Measurements from ENCODE around the gene PCSK7. TPM values are rescaled to one million over a fixed set of nuclear protein-coding genes. Genes with fewer than 3 reads are reported as not detected.

The PCSK7 gene
- total RNA-seq, 1 experiment from 2014 or later = 28.4 TPM

GRCh38 chr11:117199916-117200812 is 31.7 kb downstream of the PCSK7 start:
- H3K36me3 ChIP-seq (replicated peaks; ENCODE audit: control insufficient read depth, insufficient read depth, low read length) = peaks cover 8% of the 10 kb centered on the region
- H3K27me3 ChIP-seq (ENCODE audit: control insufficient read depth, insufficient read depth, low read length) = no peaks in the 10 kb centered on the region
- H3K4me3 ChIP-seq (ENCODE audit: insufficient read depth, low read depth, low read length) = peak overlapping the region; percentile 51
- DNase-seq = peak; percentile 61

DNA sequence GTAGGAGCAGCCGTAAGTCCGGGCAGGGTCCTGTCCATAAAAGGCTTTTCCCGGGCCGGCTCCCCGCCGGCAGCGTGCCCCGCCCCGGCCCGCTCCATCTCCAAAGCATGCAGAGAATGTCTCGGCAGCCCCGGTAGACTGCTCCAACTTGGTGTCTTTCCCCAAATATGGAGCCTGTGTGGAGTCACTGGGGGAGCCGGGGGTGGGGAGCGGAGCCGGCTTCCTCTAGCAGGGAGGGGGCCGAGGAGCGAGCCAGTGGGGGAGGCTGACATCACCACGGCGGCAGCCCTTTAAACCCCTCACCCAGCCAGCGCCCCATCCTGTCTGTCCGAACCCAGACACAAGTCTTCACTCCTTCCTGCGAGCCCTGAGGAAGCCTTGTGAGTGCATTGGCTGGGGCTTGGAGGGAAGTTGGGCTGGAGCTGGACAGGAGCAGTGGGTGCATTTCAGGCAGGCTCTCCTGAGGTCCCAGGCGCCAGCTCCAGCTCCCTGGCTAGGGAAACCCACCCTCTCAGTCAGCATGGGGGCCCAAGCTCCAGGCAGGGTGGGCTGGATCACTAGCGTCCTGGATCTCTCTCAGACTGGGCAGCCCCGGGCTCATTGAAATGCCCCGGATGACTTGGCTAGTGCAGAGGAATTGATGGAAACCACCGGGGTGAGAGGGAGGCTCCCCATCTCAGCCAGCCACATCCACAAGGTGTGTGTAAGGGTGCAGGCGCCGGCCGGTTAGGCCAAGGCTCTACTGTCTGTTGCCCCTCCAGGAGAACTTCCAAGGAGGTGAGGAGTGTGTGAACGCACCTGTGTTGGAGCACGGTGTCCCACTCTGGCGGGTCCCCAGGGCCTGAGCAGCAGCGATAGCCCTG is 32.6 kb downstream of the PCSK7 start, which contains the start of gene TAGLN:
TAGLN (plus strand) TSS at position 318 of the 863 bp plus-strand sequence. CDS start 3,644 bp downstream, outside the sequence.
- peak; percentile 94 for DNase-seq
- H3K4me3 ChIP-seq (ENCODE audit: insufficient read depth, low read depth, low read length) = peak within 1 kb of the TSS; percentile 51
- peaks cover 6% of the 10 kb centered on the region for H3K36me3 ChIP-seq (replicated peaks; ENCODE audit: control insufficient read depth, insufficient read depth, low read length)
- H3K27me3 ChIP-seq (ENCODE audit: control insufficient read depth, insufficient read depth, low read length) = no peaks in the 10 kb centered on the region

GRCh38 chr11:117198613-117199012 is 33.3 kb downstream of the PCSK7 start:
- H3K27me3 ChIP-seq (ENCODE audit: control insufficient read depth, insufficient read depth, low read length) = no peaks in the 10 kb centered on the region
- H3K4me3 ChIP-seq (ENCODE audit: insufficient read depth, low read depth, low read length) = peak overlapping the region; percentile 51
- DNase-seq = no peak
- peaks cover 2% of the 10 kb centered on the region for H3K36me3 ChIP-seq (replicated peaks; ENCODE audit: control insufficient read depth, insufficient read depth, low read length)

GRCh38 chr11:117197516-117198456 is 34.1 kb downstream of the PCSK7 start:
- H3K4me3 ChIP-seq (ENCODE audit: insufficient read depth, low read depth, low read length) = no peak overlapping the region
- peak; percentile 94 for DNase-seq
- H3K27me3 ChIP-seq (ENCODE audit: control insufficient read depth, insufficient read depth, low read length) = no peaks in the 10 kb centered on the region
- peaks cover 2% of the 10 kb centered on the region for H3K36me3 ChIP-seq (replicated peaks; ENCODE audit: control insufficient read depth, insufficient read depth, low read length)

DNA sequence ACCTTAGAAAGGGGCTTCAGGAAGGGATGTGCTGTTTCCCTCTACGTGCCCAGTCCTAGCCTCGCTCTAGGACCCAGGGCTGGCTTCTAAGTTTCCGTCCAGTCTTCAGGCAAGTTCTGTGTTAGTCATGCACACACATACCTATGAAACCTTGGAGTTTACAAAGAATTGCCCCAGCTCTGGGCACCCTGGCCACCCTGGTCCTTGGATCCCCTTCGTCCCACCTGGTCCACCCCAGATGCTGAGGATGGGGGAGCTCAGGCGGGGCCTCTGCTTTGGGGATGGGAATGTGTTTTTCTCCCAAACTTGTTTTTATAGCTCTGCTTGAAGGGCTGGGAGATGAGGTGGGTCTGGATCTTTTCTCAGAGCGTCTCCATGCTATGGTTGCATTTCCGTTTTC is 34.9 kb downstream of the PCSK7 start:
- DNase-seq = no peak
- Histone ChIP-seq H3K36me3 (replicated peaks; ENCODE audit: control insufficient read depth, insufficient read depth, low read length) (no peaks in the 10 kb centered on the region; the same call in 1 of the 2 replicates), H3K4me3 (ENCODE audit: insufficient read depth, low read depth, low read length) (no peak overlapping the region), H3K27me3 (ENCODE audit: control insufficient read depth, insufficient read depth, low read length) (no peaks in the 10 kb centered on the region)

- H3K27me3 ChIP-seq (ENCODE audit: control insufficient read depth, insufficient read depth, low read length) = no peaks in the 10 kb centered on the region
- no peak overlapping the region for H3K4me3 ChIP-seq (ENCODE audit: insufficient read depth, low read depth, low read length)
- no peak for DNase-seq
- H3K36me3 ChIP-seq (replicated peaks; ENCODE audit: control insufficient read depth, insufficient read depth, low read length) = no peaks in the 10 kb centered on the region; the same call in 1 of the 2 replicates
Measured at GRCh38 chr11:117195761-117196160, 36.1 kb downstream of the PCSK7 start.

DNA sequence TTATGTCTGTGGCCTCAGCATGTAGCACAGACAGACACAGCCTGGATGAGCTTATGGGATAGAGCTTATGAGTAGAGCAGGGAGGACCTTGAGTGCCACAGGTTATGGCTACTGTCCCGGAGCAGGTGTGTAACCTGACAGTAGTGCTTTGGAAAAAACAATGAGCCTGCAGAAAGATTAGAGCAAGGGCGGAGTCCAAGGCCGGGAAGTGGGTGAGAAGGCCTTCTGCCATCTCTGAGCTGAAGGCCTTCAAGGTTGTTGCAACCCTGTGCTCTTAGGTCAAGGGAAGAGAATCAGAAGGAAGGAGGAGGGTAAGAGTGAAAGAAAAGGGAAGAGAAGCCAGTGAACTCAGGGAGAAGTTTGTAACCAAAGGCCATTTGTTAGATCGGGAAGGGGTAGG is 36.6 kb downstream of the PCSK7 start:
- Histone ChIP-seq H3K36me3 (replicated peaks; ENCODE audit: control insufficient read depth, insufficient read depth, low read length) (no peaks in the 10 kb centered on the region; the same call in 1 of the 2 replicates), H3K27me3 (ENCODE audit: control insufficient read depth, insufficient read depth, low read length) (no peaks in the 10 kb centered on the region), H3K4me3 (ENCODE audit: insufficient read depth, low read depth, low read length) (no peak overlapping the region)
- DNase-seq = no peak

- DNase-seq = no peak
- Histone ChIP-seq H3K36me3 (replicated peaks; ENCODE audit: control insufficient read depth, insufficient read depth, low read length) (peaks cover 1% of the 10 kb centered on the region; the same call in 1 of the 2 replicates), H3K4me3 (ENCODE audit: insufficient read depth, low read depth, low read length) (no peak overlapping the region), H3K27me3 (ENCODE audit: control insufficient read depth, insufficient read depth, low read length) (no peaks in the 10 kb centered on the region)
Measured at GRCh38 chr11:117194267-117194666, 37.6 kb downstream of the PCSK7 start.

- H3K27me3 ChIP-seq (ENCODE audit: control insufficient read depth, insufficient read depth, low read length) = no peaks in the 10 kb centered on the region
- H3K4me3 ChIP-seq (ENCODE audit: insufficient read depth, low read depth, low read length) = no peak overlapping the region
- H3K36me3 ChIP-seq (replicated peaks; ENCODE audit: control insufficient read depth, insufficient read depth, low read length) = peaks cover 1% of the 10 kb centered on the region
- peak; percentile 18 for DNase-seq
Measured at GRCh38 chr11:117193130-117194020, 38.5 kb downstream of the PCSK7 start.

GRCh38 chr11:117192401-117192875 is 39.4 kb downstream of the PCSK7 start:
- H3K4me3 ChIP-seq (ENCODE audit: insufficient read depth, low read depth, low read length) = no peak overlapping the region
- DNase-seq = peak; percentile 27
- peaks cover 1% of the 10 kb centered on the region for H3K36me3 ChIP-seq (replicated peaks; ENCODE audit: control insufficient read depth, insufficient read depth, low read length)
- H3K27me3 ChIP-seq (ENCODE audit: control insufficient read depth, insufficient read depth, low read length) = no peaks in the 10 kb centered on the region

- no peaks in the 10 kb centered on the region for H3K27me3 ChIP-seq (ENCODE audit: control insufficient read depth, insufficient read depth, low read length)
- DNase-seq = no peak
Measured at GRCh38 chr11:117191680-117192400, 40.0 kb downstream of the PCSK7 start.

DNA sequence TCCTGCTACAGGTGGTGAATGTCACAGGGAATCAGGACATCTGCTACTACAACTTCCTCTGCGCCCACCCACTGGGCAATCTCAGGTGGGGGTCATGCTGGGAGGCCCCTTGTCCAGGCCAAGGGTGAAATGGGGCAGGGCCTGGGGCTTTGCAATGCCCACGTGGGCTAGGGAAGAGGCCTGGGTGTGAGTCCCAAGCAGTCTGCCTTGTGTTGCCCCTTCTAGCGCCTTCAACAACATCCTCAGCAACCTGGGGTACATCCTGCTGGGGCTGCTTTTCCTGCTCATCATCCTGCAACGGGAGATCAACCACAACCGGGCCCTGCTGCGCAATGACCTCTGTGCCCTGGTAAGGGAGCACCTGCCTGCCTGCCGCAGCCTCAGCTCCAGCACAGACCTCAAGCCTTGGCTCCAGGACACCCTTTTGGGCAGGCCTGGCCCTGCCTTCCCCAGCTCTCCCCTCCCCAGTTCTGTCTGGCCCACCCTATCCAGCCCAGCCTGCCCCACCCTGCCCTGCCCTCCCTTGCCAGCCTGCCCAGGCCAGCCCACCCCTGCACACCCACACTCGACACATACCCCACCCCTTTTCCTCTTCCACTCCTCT is 41.8 kb downstream of the PCSK7 start:
- Histone ChIP-seq H3K27me3 (ENCODE audit: control insufficient read depth, insufficient read depth, low read length) (no peaks in the 10 kb centered on the region), H3K36me3 (replicated peaks; ENCODE audit: control insufficient read depth, insufficient read depth, low read length) (peaks cover 1% of the 10 kb centered on the region), H3K4me3 (ENCODE audit: insufficient read depth, low read depth, low read length) (no peak overlapping the region)
- DNase-seq = peak; percentile 27

More at GRCh38 chr11:117191680-117192400, 40.0 kb downstream of the PCSK7 start:
- Histone ChIP-seq H3K4me3 (ENCODE audit: insufficient read depth, low read depth, low read length) (no peak overlapping the region), H3K36me3 (replicated peaks; ENCODE audit: control insufficient read depth, insufficient read depth, low read length) (peaks cover 1% of the 10 kb centered on the region)
